Suprapubic skin (tissue), 4 donors: ENCODE results near the gene PLEKHG3. TPM values are rescaled to one million over a fixed set of nuclear protein-coding genes. Genes with fewer than 3 reads are reported as not detected.

Experiments used
- DNase-seq, 2 donors: peaks; one replicate each; pipeline ENCODE4 v3.0.0-alpha.2; 2019; ENCODE audit warnings: low spot score in 2 of 2
- H3K27ac ChIP-seq: fragments of 200-600 bp; sonication (generic); one replicate; pipeline ENCODE4 v1.5.1; 2019
- H3K27me3 ChIP-seq: fragments of 200-600 bp; sonication (generic); one replicate; pipeline ENCODE4 v1.5.1; 2019
- H3K36me3 ChIP-seq: fragments of 200-600 bp; sonication (generic); one replicate; pipeline ENCODE4 v1.5.1; 2019
- H3K4me1 ChIP-seq: fragments of 200-600 bp; sonication (generic); one replicate; pipeline ENCODE4 v1.5.1; 2019
- H3K4me3 ChIP-seq: fragments of 200-600 bp; sonication (generic); one replicate; pipeline ENCODE4 v1.5.1; 2019; ENCODE audit warnings: mild to moderate bottlenecking
- H3K9me3 ChIP-seq: fragments of 200-600 bp; sonication (generic); one replicate; pipeline ENCODE4 v1.5.1; 2019
- CTCF ChIP-seq, 2 donors: fragments of 200-600 bp in 1 of 2; fragments of 450-650 bp in 1 of 2; sonication (generic) in 1 of 2; IDR thresholded peaks; one replicate each; pipeline ENCODE4 v1.5.1; 2016 to 2019; ENCODE audit warnings: antibody characterized with exemption in 2 of 2, mild to moderate bottlenecking in 1 of 2, moderate library complexity in 1 of 2
- EP300 ChIP-seq: sonication (generic); formaldehyde crosslinking; IDR thresholded peaks from one replicate; pipeline ENCODE4 v1.6.1; 2017; ENCODE audit warnings: antibody characterized with exemption
- POLR2A ChIP-seq, 2 donors: fragments of 450-650 bp; IDR thresholded peaks; one replicate each; pipeline ENCODE4 v1.6.1; 2017; ENCODE audit warnings: antibody characterized with exemption in 2 of 2, mild to moderate bottlenecking in 2 of 2, moderate library complexity in 2 of 2
- POLR2AphosphoS5 ChIP-seq, 3 donors: sonication (generic); formaldehyde crosslinking; IDR thresholded peaks; one replicate each; pipeline ENCODE4 v1.6.1; 2017; ENCODE audit warnings: antibody characterized with exemption in 3 of 3
- WGBS: methylation state at CpG from one replicate; pipeline ENCODE4 v1.1.5; 2018; 5-methylcytosine and 5-hydroxymethylcytosine counted together
- total RNA-seq, 4 donors: library from RNA; depleted of rRNA; stranded (reverse); fragments of >200 nt; gene quantifications; one replicate each; pipeline ENCODE4 v1.1.0, GENCODE V29; 2016

Gene PLEKHG3
- total RNA-seq, 4 donors from 2014 or later: 60.4 to 140 (median 96.5) TPM

GRCh38 chr14:64663174-64663573, 41.0 kb upstream of the PLEKHG3 start:
- WGBS: 70% methylated on average over 6 of the region's 6 CpGs
- Histone ChIP-seq H3K36me3 (no peaks in the 10 kb centered on the region), H3K27me3 (no peaks in the 10 kb centered on the region), H3K9me3 (no peaks in the 10 kb centered on the region), H3K4me1 (peaks cover 3% of the 10 kb centered on the region), H3K27ac (no peak overlapping the region), H3K4me3 (no peak overlapping the region)
- no peak for DNase-seq
- TF ChIP-seq EP300: no peak

- Histone ChIP-seq H3K4me3 (no peak overlapping the region), H3K9me3 (no peaks in the 10 kb centered on the region), H3K27me3 (no peaks in the 10 kb centered on the region), H3K27ac (no peak overlapping the region), H3K4me1 (peaks cover 24% of the 10 kb centered on the region), H3K36me3 (no peaks in the 10 kb centered on the region)
- DNase-seq: no peak
- TF ChIP-seq POLR2A (IDR thresholded peaks at IDR 0.05): no peak
- peak; percentile 58 to 71 for TF ChIP-seq CTCF (IDR thresholded peaks at IDR 0.05)
- WGBS: 12% methylated on average over 3 of the region's 3 CpGs
These were observed 32.6 kb upstream of the PLEKHG3 start for GRCh38 chr14:64671591-64671990.

GRCh38 chr14:64673316-64673715, 30.9 kb upstream of the PLEKHG3 start:
- no peaks in the 10 kb centered on the region for H3K36me3 ChIP-seq
- no peak overlapping the region for H3K27ac ChIP-seq
- TF ChIP-seq POLR2AphosphoS5 (IDR thresholded peaks at IDR 0.05) (no peak), POLR2A (IDR thresholded peaks at IDR 0.05) (no peak), EP300 (no peak), CTCF (IDR thresholded peaks at IDR 0.05) (no peak)
- no peak for DNase-seq
- WGBS: 86% methylated on average over 8 of the region's 8 CpGs
- H3K9me3 ChIP-seq: no peaks in the 10 kb centered on the region
- H3K27me3 ChIP-seq: no peaks in the 10 kb centered on the region
- H3K4me3 ChIP-seq: no peak overlapping the region
- peaks cover 24% of the 10 kb centered on the region for H3K4me1 ChIP-seq

DNA sequence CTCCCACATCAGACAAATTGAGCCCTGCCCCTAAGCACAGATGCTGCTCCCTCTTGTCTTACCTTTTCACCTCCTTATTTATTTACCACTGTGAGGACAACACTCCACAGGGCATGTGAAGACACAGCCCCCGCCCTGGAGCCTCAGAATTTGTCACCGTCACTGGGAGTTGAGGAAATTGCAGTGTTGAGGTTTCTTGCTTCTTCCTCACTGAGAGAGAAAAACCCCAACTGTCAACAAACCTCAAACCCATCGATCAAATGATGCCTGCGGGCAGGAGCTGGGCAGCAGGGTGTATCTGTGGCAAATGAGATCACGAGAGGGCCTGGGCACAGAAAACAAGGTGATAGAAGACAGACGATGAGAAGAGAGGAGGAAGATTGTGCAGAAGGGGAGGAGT, 30.5 kb upstream of the PLEKHG3 start:
- no peak overlapping the region for H3K4me3 ChIP-seq
- H3K27ac ChIP-seq: peak overlapping the region; percentile 40
- peaks cover 24% of the 10 kb centered on the region for H3K4me1 ChIP-seq
- H3K36me3 ChIP-seq: no peaks in the 10 kb centered on the region
- TF ChIP-seq POLR2AphosphoS5 (IDR thresholded peaks at IDR 0.05) (no peak), CTCF (IDR thresholded peaks at IDR 0.05) (no peak), EP300 (no peak), POLR2A (IDR thresholded peaks at IDR 0.05) (no peak)
- H3K9me3 ChIP-seq: no peaks in the 10 kb centered on the region
- H3K27me3 ChIP-seq: no peaks in the 10 kb centered on the region
- no peak for DNase-seq
- WGBS: 23% methylated on average over 6 of the region's 6 CpGs

GRCh38 chr14:64674829-64675228, 29.4 kb upstream of the PLEKHG3 start:
- no peak for DNase-seq
- 59% methylated on average over 10 of the region's 10 CpGs for WGBS
- Histone ChIP-seq H3K4me3 (no peak overlapping the region), H3K36me3 (no peaks in the 10 kb centered on the region), H3K27me3 (no peaks in the 10 kb centered on the region), H3K4me1 (peaks cover 29% of the 10 kb centered on the region), H3K9me3 (no peaks in the 10 kb centered on the region), H3K27ac (no peak overlapping the region)
- no peak for TF ChIP-seq CTCF (IDR thresholded peaks at IDR 0.05)
- TF ChIP-seq POLR2AphosphoS5 (IDR thresholded peaks at IDR 0.05): no peak
- TF ChIP-seq POLR2A (IDR thresholded peaks at IDR 0.05): no peak

- TF ChIP-seq EP300 (no peak), POLR2AphosphoS5 (IDR thresholded peaks at IDR 0.05) (no peak), CTCF (IDR thresholded peaks at IDR 0.05) (no peak), POLR2A (IDR thresholded peaks at IDR 0.05) (no peak)
- no peak for DNase-seq
- no peak overlapping the region for H3K27ac ChIP-seq
- H3K27me3 ChIP-seq: no peaks in the 10 kb centered on the region
- no peak overlapping the region for H3K4me3 ChIP-seq
- H3K36me3 ChIP-seq: no peaks in the 10 kb centered on the region
- H3K9me3 ChIP-seq: no peaks in the 10 kb centered on the region
- WGBS: 61% methylated on average over 3 of the region's 3 CpGs
- H3K4me1 ChIP-seq: peaks cover 34% of the 10 kb centered on the region
These were observed 28.9 kb upstream of the PLEKHG3 start for GRCh38 chr14:64675312-64675711.
